HepG2 (cell line): ENCODE data around the gene BRD8. TPM values are rescaled to one million over a fixed set of nuclear protein-coding genes. Genes with fewer than 3 reads are reported as not detected.

Source experiments
- ATAC-seq: fragments of 200-7000 bp; cut with Tn5 transposase; 3 replicates; pipeline ENCODE4 v1.9.1; 2020; ENCODE audit warnings: mild to moderate bottlenecking, moderate library complexity
- BruUV-seq: library from RNA; stranded (reverse); fragments of 400-500 nt; replicated peaks from 2 replicates; lab custom pipeline; 2021; lab: Mats Ljungman, UMichigan
- CTCF ChIA-PET: fragments of 300-600 bp; formaldehyde crosslinking; extraction: SDS; loops from one replicate; lab custom pipeline; 2021; ENCODE audit warnings: low total read pairs, inconsistent platforms, low intra/inter-chr PET ratio; lab: Yijun Ruan, JAX
- POLR2A ChIA-PET: fragments of 350-600 bp; sonication (Branson Sonifier 250); formaldehyde crosslinking; loops from one replicate; lab custom pipeline; 2020; ENCODE audit warnings: antibody characterized with exemption, inconsistent platforms; lab: Yijun Ruan, JAX
- DNase-seq: peaks from one replicate; pipeline ENCODE4 v3.0.0-alpha.2; 2015; ENCODE audit warnings: low spot score
- FAIRE-seq: peaks from 3 replicates; lab custom pipeline; 2011; peaks lifted over from hg19 to GRCh38; lab: Jason Lieb, UNC
- H2AFZ ChIP-seq: one replicate; pipeline ENCODE4 v1.6.1; 2011; ENCODE audit warnings: low read length, inconsistent platforms
- H3K27ac ChIP-seq: fragments of 300-600 bp; 3 replicates; pipeline ENCODE4 v1.8.0; 2011; ENCODE audit warnings: mixed run types, mild to moderate bottlenecking, mixed read lengths, low read length, inconsistent platforms; ENCODE audit not compliant: insufficient read depth; ENCODE audit errors: extremely low read length
- H3K27me3 ChIP-seq, 2 experiments: fragments of 200-600 bp in 1 of 2; 2 replicates in 1 of 2; 3 replicates in 1 of 2; pipeline versions ENCODE4 v1.6.0 to v1.8.0; 2011; ENCODE audit warnings: low read length in 2 of 2, mild to moderate bottlenecking in 2 of 2, moderate library complexity in 2 of 2, inconsistent platforms in 1 of 2; ENCODE audit not compliant: insufficient read depth in 2 of 2, control insufficient read depth in 1 of 2
- H3K36me3 ChIP-seq, 2 experiments: fragments of 200-600 bp in 1 of 2; replicated peaks in 1 of 2; 2 replicates in 1 of 2; 3 replicates in 1 of 2; pipeline versions ENCODE4 v1.5.1 to v1.8.0; 2011; ENCODE audit warnings: low read length in 2 of 2, inconsistent platforms in 1 of 2; ENCODE audit not compliant: insufficient read depth in 2 of 2, control insufficient read depth in 1 of 2
- H3K4me1 ChIP-seq: 2 replicates; pipeline ENCODE4 v1.5.1; 2012; ENCODE audit warnings: low read length, inconsistent platforms; ENCODE audit not compliant: insufficient read depth
- H3K4me2 ChIP-seq: 2 replicates; pipeline ENCODE4 v1.6.0; 2011; ENCODE audit warnings: low read depth, low read length, inconsistent platforms
- H3K4me3 ChIP-seq, 3 experiments: fragments of 200-600 bp in 1 of 3; sonication (generic), shearing (Covaris generic) in 1 of 3; replicated peaks in 1 of 3; 2 replicates each; pipeline ENCODE4 v1.5.1; 2011 to 2016; ENCODE audit warnings: low read length in 3 of 3, inconsistent platforms in 2 of 3, low read depth in 2 of 3, mild to moderate bottlenecking in 2 of 3, control low read depth in 1 of 3, mixed read lengths in 1 of 3; ENCODE audit not compliant: insufficient read depth in 1 of 3
- H3K79me2 ChIP-seq: one replicate; pipeline ENCODE4 v1.6.1; 2011; ENCODE audit warnings: low read length, inconsistent platforms; ENCODE audit not compliant: insufficient read depth
- H3K9ac ChIP-seq: 2 replicates; pipeline ENCODE4 v1.6.0; 2011; ENCODE audit warnings: mild to moderate bottlenecking, low read depth, low read length, inconsistent platforms; ENCODE audit not compliant: insufficient read depth
- H3K9me3 ChIP-seq: 2 replicates; pipeline ENCODE4 v1.5.1; 2012; ENCODE audit warnings: mild to moderate bottlenecking, low read length
- H4K20me1 ChIP-seq: 2 replicates; pipeline ENCODE4 v1.6.0; 2011; ENCODE audit warnings: inconsistent platforms, mild to moderate bottlenecking, low read length, moderate library complexity; ENCODE audit not compliant: insufficient read depth
- MXD4 ChIP-seq: IDR thresholded peaks from 2 replicates; pipeline ENCODE4 v1.6.1; 2016; ENCODE audit warnings: mild to moderate bottlenecking, missing biosample characterization, missing genetic modification reagents
- SOX13 ChIP-seq, 3 experiments: fragments of 450-650 bp in 1 of 3; sonication (generic) in 1 of 3; formaldehyde crosslinking in 1 of 3; IDR thresholded peaks in 2 of 3; conservative IDR thresholded peaks in 1 of 3; 2 replicates each; pipeline versions ENCODE4 v1.5.0 to v1.6.1; 2016 to 2020; ENCODE audit warnings: antibody characterized with exemption in 1 of 3, mild to moderate bottlenecking in 1 of 3, missing compliant biosample characterization in 1 of 3, missing genetic modification reagents in 1 of 3, moderate library complexity in 1 of 3
- TCF7 ChIP-seq: sonication (generic); IDR thresholded peaks from 2 replicates; pipeline ENCODE4 v1.6.1; 2016; ENCODE audit warnings: antibody characterized with exemption, low read depth
- ZNF770 ChIP-seq: sonication (generic); formaldehyde crosslinking; IDR thresholded peaks from 2 replicates; pipeline ENCODE4 v1.5.0; 2020; ENCODE audit warnings: mild to moderate bottlenecking, missing genetic modification reagents
- WGBS: methylation state at CpG from one replicate; pipeline ENCODE4 v1.1.6; 2017; ENCODE audit warnings: low lambda C conversion rate; 5-methylcytosine and 5-hydroxymethylcytosine counted together
- in situ Hi-C: cut with HindIII; loops from 2 replicates; pipeline ENCODE4 v1.10.0; 2017; ENCODE audit warnings: low pct_unique_long_range_greater_than_20kb; ENCODE audit not compliant: extremely low pct_ligation_motif_present
- intact Hi-C: fragments of 100-400 bp; cut with micrococcal nuclease; formaldehyde crosslinking; loops from one replicate; pipeline ENCODE4 v1.10.0; 2022; ENCODE audit not compliant: unreplicated experiment
- polyA plus RNA-seq, 8 experiments: library from polyadenylated mRNA; depleted of rRNA in 3 of 8; stranded (reverse) in 7 of 8; unstranded in 1 of 8; fragments of >200 nt; fragmentation: Illumina TruSeq in 4 of 8; extraction: Trizol in 4 of 8; gene quantifications; 2 replicates each; pipeline versions ENCODE4 v1.2.1 to v1.2.3, GENCODE V29; 2011 to 2016; ENCODE audit warnings: low read depth in 4 of 8, missing spikeins in 1 of 8, mixed read lengths in 1 of 8; ENCODE audit not compliant: insufficient read depth in 1 of 8
- total RNA-seq, 5 experiments: library from RNA; depleted of rRNA; stranded (reverse); fragments of >200 nt; fragmentation: Illumina TruSeq; extraction: Trizol; gene quantifications; 2 replicates each; pipeline ENCODE4 v1.2.3, GENCODE V29; 2016; ENCODE audit warnings: low read depth in 1 of 5

Gene BRD8
- total and polyA plus RNA-seq, 2 of the 13 experiments (the other 11 are each of a cell fraction or from before 2014, with no cell fraction given): 62.5 to 71.1 TPM

- H3K4me1 ChIP-seq: peaks cover 24% of the 10 kb centered on the region
- no peak for DNase-seq
- no peak overlapping the region for H3K4me2 ChIP-seq
- intact Hi-C loops: no loop called here
- H3K4me3 ChIP-seq: no peak overlapping the region
- H3K36me3 ChIP-seq: no peaks in the 10 kb centered on the region
- no TSS peak for BruUV-seq
- ATAC-seq: no peak
- no peak overlapping the region for H3K9ac ChIP-seq
- in situ Hi-C loops: no loop called here
- H3K27me3 ChIP-seq: no peaks in the 10 kb centered on the region
- no peaks in the 10 kb centered on the region for H3K9me3 ChIP-seq
- POLR2A ChIA-PET: no interaction called here
- no peak overlapping the region for H3K27ac ChIP-seq
- H3K79me2 ChIP-seq: no peaks in the 10 kb centered on the region
- CTCF ChIA-PET: no interaction called here
- H4K20me1 ChIP-seq: no peaks in the 10 kb centered on the region
- FAIRE-seq: no peak
- WGBS: 44% methylated on average over 7 of the region's 7 CpGs
- TF ChIP-seq ZNF770 (CRISPR knock-in tag): peak; percentile 39; the same call in 1 of the 2 replicates
- TF ChIP-seq MXD4: no peak
- no peak overlapping the region for H2AFZ ChIP-seq
Observed at GRCh38 chr5:138102454-138103318, 75.7 kb downstream of the BRD8 start.

- TF ChIP-seq TCF7 (no peak), SOX13 (IDR thresholded peaks at IDR 0.05) (no peak), SOX13 (CRISPR knock-in tag; conservative IDR thresholded peaks at IDR 0.05 in 1 of 2, IDR thresholded peaks at IDR 0.05 in 1 of 2) (peak in 1 of 2 experiments; percentile 21; a peak in 1 of 4 replicates)
- peaks cover 60% of the 10 kb centered on the region for H3K4me1 ChIP-seq
- intact Hi-C loops: no loop called here
- ChIA-PET CTCF (no interaction called here), POLR2A (no interaction called here)
- H3K4me2 ChIP-seq: 0 out of 2 replicates have a peak overlapping the region, but pooled peaks have one; percentile 67
- WGBS: 82% methylated on average over 11 of the region's 11 CpGs
- no peak overlapping the region for H3K4me3 ChIP-seq
- FAIRE-seq (peak; percentile 32), DNase-seq (peak; percentile 32), ATAC-seq (no peak)
- no peak overlapping the region for H3K9ac ChIP-seq
- no peaks in the 10 kb centered on the region for H3K27me3 ChIP-seq
- no peak overlapping the region for H2AFZ ChIP-seq
- H3K27ac ChIP-seq: no peak overlapping the region
- H3K9me3 ChIP-seq: no peaks in the 10 kb centered on the region
- no peaks in the 10 kb centered on the region for H3K36me3 ChIP-seq
- no peaks in the 10 kb centered on the region for H3K79me2 ChIP-seq
- H4K20me1 ChIP-seq: no peaks in the 10 kb centered on the region
- in situ Hi-C loops: no loop called here
- no TSS peak for BruUV-seq
Observed at GRCh38 chr5:138096997-138097828, 81.2 kb downstream of the BRD8 start.
